ENCODE results near the gene IFNL2.
"Not testable (repeated sequence)": the region's sequence is repeated elsewhere in the genome, so short reads cannot be mapped to it uniquely, and the experiment has no call there.

The IFNL2 gene

DNA sequence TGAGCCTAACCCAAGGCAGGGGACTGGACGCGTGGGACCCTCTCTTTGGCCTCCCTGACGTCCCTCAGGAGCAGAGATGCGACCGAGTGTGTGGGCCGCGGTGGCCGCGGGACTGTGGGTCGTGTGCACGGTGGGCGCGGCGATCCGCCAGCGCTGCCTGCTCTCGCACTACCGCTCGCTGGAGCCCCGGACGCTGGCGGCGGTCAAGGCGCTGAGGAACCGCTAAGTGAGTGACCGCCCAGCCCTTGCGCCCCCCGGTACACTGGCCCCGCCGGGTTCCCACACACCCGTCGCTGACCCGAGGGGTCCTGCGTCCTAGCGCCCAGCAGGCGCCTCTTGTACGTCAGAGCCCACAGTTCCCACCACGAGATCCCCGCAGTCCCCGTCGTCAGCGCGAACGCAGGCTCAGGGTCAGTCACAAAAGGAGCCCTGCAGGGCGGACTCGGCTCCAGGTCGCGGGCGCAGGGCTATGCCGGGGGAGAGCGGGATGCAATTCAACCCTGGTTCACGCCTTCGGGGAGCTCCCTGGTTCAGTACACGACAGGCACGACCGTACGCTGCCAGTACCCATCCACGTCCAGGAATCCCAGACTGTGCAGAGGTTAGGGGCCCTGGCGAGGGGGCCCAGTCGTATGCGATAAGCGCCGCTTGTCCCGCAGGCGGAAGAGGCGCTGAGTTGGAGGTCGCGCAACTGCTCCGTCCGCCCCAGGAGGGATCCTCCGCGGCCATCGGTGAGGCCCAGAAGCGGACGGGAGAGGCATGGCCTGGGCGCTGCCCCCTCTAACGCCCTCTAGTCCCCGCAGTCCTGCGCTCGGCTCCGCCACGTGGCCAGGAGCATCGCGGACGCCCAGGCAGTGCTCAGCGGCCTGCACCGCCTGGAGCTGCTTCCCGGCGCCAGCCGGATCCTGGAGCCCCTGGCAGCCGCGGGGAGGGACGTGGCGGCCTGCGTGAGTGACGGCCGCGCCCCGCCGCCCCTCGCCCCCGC is 3.6 kb upstream of the IFNL2 start:
- H3K27me3 ChIP-seq (ENCODE audit: low read depth, low read length) = no peaks in the 10 kb centered on the region
- no peaks in the 10 kb centered on the region for H4K20me1 ChIP-seq (ENCODE audit: insufficient read depth, low read length)
- H3K27ac ChIP-seq (ENCODE audit: low read length) = no peak overlapping the region
- TF ChIP-seq CTCF (IDR thresholded peaks at IDR 0.05; ENCODE audit: low read depth, low read length) = no peak
- no peak for TF ChIP-seq EZH2phosphoT487 (IDR thresholded peaks at IDR 0.05; ENCODE audit: low read depth)
- H2AFZ ChIP-seq (ENCODE audit: low read depth, low read length) = no peak overlapping the region
- H3K4me3 ChIP-seq (ENCODE audit: low read length) = no peak overlapping the region
- H3K4me1 ChIP-seq (ENCODE audit: low read length) = no peaks in the 10 kb centered on the region
- H3K4me2 ChIP-seq (ENCODE audit: low read length) = no peak overlapping the region
- no peaks in the 10 kb centered on the region for H3K79me2 ChIP-seq (ENCODE audit: low read length)
- no peak overlapping the region for H3K9ac ChIP-seq (ENCODE audit: low read length)
- no peaks in the 10 kb centered on the region for H3K9me3 ChIP-seq (ENCODE audit: insufficient read depth, low read length)
- no peaks in the 10 kb centered on the region for H3K36me3 ChIP-seq (replicated peaks; ENCODE audit: low read depth, low read length)

- Histone ChIP-seq H3K4me1 (ENCODE audit: low read length) (no peaks in the 10 kb centered on the region), H3K9ac (ENCODE audit: low read length) (no peak overlapping the region), H3K27me3 (ENCODE audit: low read depth, low read length) (no peaks in the 10 kb centered on the region), H4K20me1 (ENCODE audit: insufficient read depth, low read length) (no peaks in the 10 kb centered on the region), H3K4me3 (ENCODE audit: low read length) (no peak overlapping the region), H2AFZ (ENCODE audit: low read depth, low read length) (no peak overlapping the region), H3K27ac (ENCODE audit: low read length) (no peak overlapping the region), H3K9me3 (ENCODE audit: insufficient read depth, low read length) (no peaks in the 10 kb centered on the region), H3K79me2 (ENCODE audit: low read length) (no peaks in the 10 kb centered on the region), H3K4me2 (ENCODE audit: low read length) (no peak overlapping the region), H3K36me3 (replicated peaks; ENCODE audit: low read depth, low read length) (no peaks in the 10 kb centered on the region)
- TF ChIP-seq CTCF (IDR thresholded peaks at IDR 0.05; ENCODE audit: low read depth, low read length) (no peak), EZH2phosphoT487 (IDR thresholded peaks at IDR 0.05; ENCODE audit: low read depth) (no peak)
Measured at GRCh38 chr19:39265321-39265916, 2.8 kb upstream of the IFNL2 start.

DNA sequence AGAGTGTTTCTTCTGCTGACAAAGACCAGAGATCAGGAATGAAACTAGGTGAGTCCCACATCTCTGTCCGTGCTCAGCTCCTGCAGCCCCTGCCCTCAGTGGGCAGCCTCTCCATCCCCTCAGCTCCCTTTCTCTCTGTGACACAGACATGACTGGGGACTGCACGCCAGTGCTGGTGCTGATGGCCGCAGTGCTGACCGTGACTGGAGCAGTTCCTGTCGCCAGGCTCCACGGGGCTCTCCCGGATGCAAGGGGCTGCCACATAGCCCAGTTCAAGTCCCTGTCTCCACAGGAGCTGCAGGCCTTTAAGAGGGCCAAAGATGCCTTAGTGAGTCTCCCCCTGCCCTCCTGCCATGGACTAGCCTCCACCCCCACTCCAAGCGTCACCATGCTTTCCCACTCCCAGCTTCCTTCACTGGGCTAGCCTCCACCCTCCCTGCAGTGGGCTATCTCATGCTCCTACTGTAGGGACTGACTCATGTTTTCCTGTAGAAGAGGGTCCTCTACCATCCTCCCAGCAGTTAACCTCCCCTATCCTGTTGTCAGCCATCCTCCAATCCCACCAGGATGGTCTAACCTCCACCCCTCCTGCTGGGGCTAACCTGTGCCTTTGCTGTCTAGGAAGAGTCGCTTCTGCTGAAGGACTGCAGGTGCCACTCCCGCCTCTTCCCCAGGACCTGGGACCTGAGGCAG is 481 bp downstream of the IFNL2 start:
- not testable (repeated sequence) for H3K9ac ChIP-seq (ENCODE audit: low read length); H3K9me3 ChIP-seq (ENCODE audit: insufficient read depth, low read length); H3K27me3 ChIP-seq (ENCODE audit: low read depth, low read length); H3K4me2 ChIP-seq (ENCODE audit: low read length); H3K4me1 ChIP-seq (ENCODE audit: low read length); H3K4me3 ChIP-seq (ENCODE audit: low read length); H2AFZ ChIP-seq (ENCODE audit: low read depth, low read length); H3K36me3 ChIP-seq (replicated peaks; ENCODE audit: low read depth, low read length); H3K79me2 ChIP-seq (ENCODE audit: low read length); H4K20me1 ChIP-seq (ENCODE audit: insufficient read depth, low read length); H3K27ac ChIP-seq (ENCODE audit: low read length)

- H3K27me3 ChIP-seq (ENCODE audit: low read depth, low read length); H3K36me3 ChIP-seq (replicated peaks; ENCODE audit: low read depth, low read length); H3K4me2 ChIP-seq (ENCODE audit: low read length); H3K4me1 ChIP-seq (ENCODE audit: low read length); H3K9ac ChIP-seq (ENCODE audit: low read length); H3K79me2 ChIP-seq (ENCODE audit: low read length); H3K4me3 ChIP-seq (ENCODE audit: low read length); H4K20me1 ChIP-seq (ENCODE audit: insufficient read depth, low read length); H2AFZ ChIP-seq (ENCODE audit: low read depth, low read length); H3K27ac ChIP-seq (ENCODE audit: low read length); H3K9me3 ChIP-seq (ENCODE audit: insufficient read depth, low read length): not testable (repeated sequence)
Measured at GRCh38 chr19:39269369-39269768, 1.2 kb downstream of the IFNL2 start.

Data from OCI-LY3 (cell line).